Epithelial cell of esophagus (primary cell): ENCODE data around the gene MACROD2.

Source experiments
- DNase-seq: peaks from one replicate; pipeline ENCODE4 v3.0.0; 2010; ENCODE audit warnings: low read depth
- H3K4me3 ChIP-seq: 2 replicates; pipeline ENCODE4 v1.5.1; 2011; ENCODE audit warnings: mild to moderate bottlenecking, low read length, control low read depth
- TF ChIP-seq, protein P1 (sequence below): IDR thresholded peaks from 2 replicates; pipeline ENCODE4 v1.5.1; 2011; ENCODE audit warnings: low read depth, mild to moderate bottlenecking, low read length, control low read depth, inconsistent platforms; ENCODE audit not compliant: insufficient read depth; ENCODE audit errors: missing control alignments

Gene MACROD2

DNA sequence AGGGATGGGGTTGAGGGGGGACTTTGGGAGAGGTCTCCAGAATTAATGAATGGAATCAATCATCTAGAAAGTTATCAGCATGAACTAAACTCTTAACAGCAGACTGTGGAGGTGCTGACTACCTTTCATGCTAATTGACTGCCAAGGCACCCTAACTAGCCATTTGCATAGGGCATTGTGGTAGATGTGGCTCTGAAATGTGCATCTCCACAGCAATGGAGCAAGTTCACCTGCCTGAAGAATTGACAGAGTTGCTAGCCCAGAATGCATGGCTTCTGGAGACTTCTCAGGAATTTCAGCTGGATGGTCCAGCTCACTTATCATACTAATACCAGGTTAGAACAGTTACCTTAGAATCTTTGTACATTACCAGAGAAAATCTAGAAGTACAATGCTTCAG lies 1832.3 kb downstream of the MACROD2 start:
- TF ChIP-seq, protein P1, sequence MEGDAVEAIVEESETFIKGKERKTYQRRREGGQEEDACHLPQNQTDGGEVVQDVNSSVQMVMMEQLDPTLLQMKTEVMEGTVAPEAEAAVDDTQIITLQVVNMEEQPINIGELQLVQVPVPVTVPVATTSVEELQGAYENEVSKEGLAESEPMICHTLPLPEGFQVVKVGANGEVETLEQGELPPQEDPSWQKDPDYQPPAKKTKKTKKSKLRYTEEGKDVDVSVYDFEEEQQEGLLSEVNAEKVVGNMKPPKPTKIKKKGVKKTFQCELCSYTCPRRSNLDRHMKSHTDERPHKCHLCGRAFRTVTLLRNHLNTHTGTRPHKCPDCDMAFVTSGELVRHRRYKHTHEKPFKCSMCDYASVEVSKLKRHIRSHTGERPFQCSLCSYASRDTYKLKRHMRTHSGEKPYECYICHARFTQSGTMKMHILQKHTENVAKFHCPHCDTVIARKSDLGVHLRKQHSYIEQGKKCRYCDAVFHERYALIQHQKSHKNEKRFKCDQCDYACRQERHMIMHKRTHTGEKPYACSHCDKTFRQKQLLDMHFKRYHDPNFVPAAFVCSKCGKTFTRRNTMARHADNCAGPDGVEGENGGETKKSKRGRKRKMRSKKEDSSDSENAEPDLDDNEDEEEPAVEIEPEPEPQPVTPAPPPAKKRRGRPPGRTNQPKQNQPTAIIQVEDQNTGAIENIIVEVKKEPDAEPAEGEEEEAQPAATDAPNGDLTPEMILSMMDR, result no peak
- DNase-seq, result no peak
- H3K4me3 ChIP-seq, result no peak overlapping the region

DNA sequence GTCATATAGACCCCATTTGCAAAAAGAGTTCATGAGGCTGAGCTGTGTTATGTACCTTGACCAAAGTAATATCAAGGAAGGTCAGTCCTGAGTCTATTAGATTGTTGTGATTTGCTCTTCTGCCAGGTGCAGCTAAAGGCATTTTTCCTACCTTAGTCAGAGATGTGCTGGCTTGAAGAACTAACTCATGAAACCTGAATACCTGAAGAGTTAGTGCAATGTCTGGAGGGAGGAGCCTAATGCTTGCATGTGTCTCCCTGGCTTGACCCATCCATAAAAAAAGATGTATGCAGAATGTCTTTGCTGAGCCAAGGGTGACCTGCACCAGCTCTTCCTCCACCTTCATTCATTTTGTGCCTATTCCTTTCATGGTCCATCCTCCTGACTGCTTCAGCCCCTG lies 1835.9 kb downstream of the MACROD2 start:
- H3K4me3 ChIP-seq, result no peak overlapping the region
- DNase-seq, result peak; percentile 80
- TF ChIP-seq, protein P1, result no peak

DNA sequence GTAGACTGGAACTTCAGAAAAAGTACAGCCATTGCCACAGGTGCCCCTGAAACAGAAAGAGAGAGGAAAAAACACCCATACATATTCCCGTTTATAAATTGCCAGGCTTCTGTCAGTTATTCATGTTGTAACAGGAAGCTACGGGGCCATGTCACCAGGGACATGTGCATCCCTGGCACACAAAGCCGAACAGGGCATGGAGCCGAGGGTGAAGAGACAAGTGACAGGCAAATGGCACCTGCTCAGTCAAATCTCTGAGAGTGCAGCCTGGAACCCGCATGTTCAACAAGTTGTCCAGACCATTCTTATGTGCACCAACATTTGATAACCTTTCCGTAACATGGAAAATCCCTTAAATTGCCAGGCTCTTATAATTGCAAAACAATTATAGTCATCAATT lies 1837.2 kb downstream of the MACROD2 start:
- TF ChIP-seq, protein P1, result no peak
- DNase-seq, result no peak
- no peak overlapping the region for H3K4me3 ChIP-seq

DNA sequence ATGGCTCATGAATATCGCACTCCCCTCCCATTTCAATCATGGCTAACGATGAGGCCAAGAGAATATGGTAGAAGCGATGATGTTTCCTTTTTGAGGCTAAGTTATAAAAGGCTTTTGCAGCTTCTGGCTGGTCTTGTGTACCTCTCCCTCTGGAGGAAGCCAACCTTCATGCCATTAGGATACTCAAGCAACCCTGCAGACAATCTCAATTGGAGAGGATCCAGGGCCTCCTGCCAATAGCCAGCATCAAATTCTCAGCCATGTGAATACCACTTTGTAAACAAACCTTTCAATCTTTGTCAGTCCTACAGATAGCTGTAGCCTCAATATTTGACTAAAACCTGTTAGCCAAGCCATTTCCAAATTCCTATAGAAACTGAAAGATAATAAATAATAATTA lies 1839.5 kb downstream of the MACROD2 start:
- TF ChIP-seq, protein P1, result no peak
- DNase-seq, result no peak
- no peak overlapping the region for H3K4me3 ChIP-seq

DNA sequence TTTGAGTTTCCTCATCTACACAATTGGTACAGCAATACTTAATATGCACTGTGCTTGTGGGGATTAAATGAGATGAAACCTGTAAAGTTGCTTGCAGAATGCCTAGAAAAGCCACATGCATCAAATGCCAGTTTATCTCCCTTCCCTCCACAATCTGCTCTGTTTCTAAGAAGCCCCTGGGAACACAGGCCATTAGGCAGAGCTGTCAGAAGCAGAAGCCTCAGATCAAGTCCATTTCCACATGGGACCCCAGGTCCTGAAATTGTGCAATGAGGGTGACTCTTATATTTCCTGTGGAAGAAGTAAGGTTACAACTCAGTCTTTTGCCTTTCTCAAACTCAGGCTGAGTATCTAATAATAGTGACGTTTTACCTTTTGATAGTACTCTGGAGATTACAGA lies 1840.5 kb downstream of the MACROD2 start:
- TF ChIP-seq, protein P1, result no peak
- no peak overlapping the region for H3K4me3 ChIP-seq
- no peak for DNase-seq

DNA sequence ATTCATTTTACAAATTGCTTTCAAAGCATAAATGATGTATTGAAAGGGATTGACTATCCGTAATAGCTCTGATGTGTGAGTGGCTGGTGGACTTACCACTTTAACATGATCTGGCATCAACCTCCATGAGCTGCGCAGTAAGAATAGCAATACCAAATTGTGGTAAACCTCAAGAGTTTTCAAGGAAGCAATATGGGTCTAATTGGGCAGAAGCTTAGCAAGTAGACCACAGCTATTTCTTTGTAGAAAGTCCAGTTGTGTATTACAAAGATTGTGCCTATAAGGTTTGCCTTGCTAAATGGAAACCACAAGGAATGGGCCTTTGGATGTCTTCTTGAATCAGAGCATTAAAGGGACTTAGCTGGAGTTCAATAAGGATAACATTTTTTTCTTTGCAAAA lies 1841.3 kb downstream of the MACROD2 start:
- no peak overlapping the region for H3K4me3 ChIP-seq
- TF ChIP-seq, protein P1, result no peak
- DNase-seq, result no peak

DNA sequence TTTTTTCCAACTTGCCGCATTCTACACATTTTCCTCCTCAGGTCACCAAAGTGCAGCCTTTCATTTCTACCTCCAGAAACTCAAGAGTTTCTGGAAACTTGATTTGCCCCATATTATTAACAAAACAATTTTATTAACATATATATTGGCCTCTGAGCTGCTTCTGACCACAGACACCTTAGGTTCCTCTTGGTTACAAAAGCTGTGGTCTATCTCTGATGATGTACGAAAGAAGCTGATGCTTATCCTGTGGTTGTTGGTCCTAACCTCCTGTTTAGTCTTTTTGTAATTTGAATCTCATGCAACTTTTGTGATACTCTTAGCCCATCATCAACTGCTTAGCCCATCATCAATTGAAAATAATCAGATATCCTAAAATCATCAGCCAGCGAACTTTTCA lies 1842.2 kb downstream of the MACROD2 start:
- TF ChIP-seq, protein P1, result no peak
- DNase-seq, result no peak
- H3K4me3 ChIP-seq, result no peak overlapping the region
